Body of pancreas (tissue), 4 donors: ENCODE measurements around the gene USP54.

Experiments
- CTCF ChIP-seq, 7 experiments: fragments of 450-650 bp in 4 of 7; fragments of 200-600 bp in 3 of 7; sonication (generic) in 3 of 7; IDR thresholded peaks; one replicate each; pipeline ENCODE4 v1.5.1; 2016 to 2019; ENCODE audit warnings: antibody characterized with exemption in 7 of 7
- POLR2A ChIP-seq, 3 donors: fragments of 450-650 bp; IDR thresholded peaks; one replicate each; pipeline ENCODE4 v1.6.1; 2016; ENCODE audit warnings: antibody characterized with exemption in 3 of 3, mild to moderate bottlenecking in 2 of 3

- TF ChIP-seq CTCF (IDR thresholded peaks at IDR 0.05) = no peak
- no peak for TF ChIP-seq POLR2A (IDR thresholded peaks at IDR 0.05)
Measured at GRCh38 chr10:73448384-73448783, 142.8 kb downstream of the USP54 start.
